GM18498 (cell line): ENCODE results near the gene SLC46A2.

Source experiments
- ATAC-seq: cut with Tn5 transposase; IDR thresholded peaks from one replicate; pipeline ENCODE4 v1.9.1; 2021; ENCODE audit warnings: mild to moderate bottlenecking, moderate library complexity; ENCODE audit not compliant: unreplicated experiment

Gene SLC46A2

DNA sequence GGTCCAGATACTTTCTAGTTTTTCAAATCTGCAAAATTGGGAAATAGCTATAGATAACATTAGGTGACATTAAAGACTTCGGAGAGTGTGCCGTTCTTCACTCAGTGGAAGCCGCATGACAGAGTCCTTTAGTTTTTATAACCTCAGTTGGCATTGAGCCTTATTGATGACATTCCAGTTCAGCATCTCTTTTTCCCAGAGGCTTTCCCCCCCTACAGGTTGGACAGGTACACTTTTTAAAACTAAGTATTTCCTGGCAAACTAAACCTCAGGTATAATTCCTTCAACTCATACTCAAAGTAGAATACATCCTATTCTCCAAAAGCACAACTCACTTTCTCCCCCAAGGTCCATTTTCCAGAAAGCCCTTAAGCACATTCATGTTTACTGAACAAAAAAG is 58.7 kb downstream of the SLC46A2 start:
- no peak for ATAC-seq

DNA sequence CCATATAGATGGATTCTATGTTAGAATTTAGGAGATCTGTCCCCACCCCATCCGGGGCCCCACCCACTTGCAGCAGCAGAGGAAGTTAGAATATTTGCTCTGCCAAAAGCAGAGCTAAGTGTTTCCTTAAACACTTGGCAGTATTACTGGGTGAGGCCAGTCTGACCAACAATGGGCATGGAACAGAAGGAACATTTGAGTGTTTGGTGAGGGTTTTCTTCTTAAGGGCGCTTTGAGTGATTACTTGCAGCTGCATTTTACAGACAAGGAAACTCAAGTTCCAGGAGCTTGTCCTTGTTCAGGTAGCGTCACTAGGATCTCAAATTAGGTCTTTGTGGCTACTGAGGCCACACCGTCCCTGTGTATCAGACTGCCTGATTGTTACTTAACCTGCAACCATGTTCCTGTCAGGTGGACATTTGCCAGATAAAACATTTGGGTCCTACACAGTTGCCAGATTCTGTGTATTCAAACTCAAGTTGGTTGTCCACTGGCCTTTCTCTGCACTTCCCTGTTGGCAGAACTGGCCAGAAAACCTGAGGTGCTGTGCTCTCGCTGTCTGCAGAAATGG is 59.3 kb downstream of the SLC46A2 start:
- no peak for ATAC-seq
